H9 (cell line): Measurements from ENCODE around the gene CREB3L4. TPM values are rescaled to one million over a fixed set of nuclear protein-coding genes. Genes with fewer than 3 reads are reported as not detected.

Experiments
- DNase-seq: peaks from one replicate; pipeline ENCODE4 v3.0.0-alpha.2; 2017
- H2AFZ ChIP-seq: one replicate; pipeline ENCODE4 v1.6.1; 2013; ENCODE audit warnings: mild to moderate bottlenecking, low read length, control low read depth, moderate library complexity
- H2AK5ac ChIP-seq: 2 replicates; pipeline ENCODE4 v1.6.1; 2013; ENCODE audit warnings: low read length, control low read depth, mixed read lengths; ENCODE audit not compliant: insufficient read length
- H2BK120ac ChIP-seq: one replicate; pipeline ENCODE4 v1.6.1; 2013; ENCODE audit warnings: low read depth, mild to moderate bottlenecking, low read length, control low read depth, inconsistent platforms; ENCODE audit not compliant: poor library complexity, severe bottlenecking
- H2BK12ac ChIP-seq: 2 replicates; pipeline ENCODE4 v1.6.1; 2013; ENCODE audit warnings: low read length, control low read depth, mixed read lengths, low read depth; ENCODE audit not compliant: insufficient read length
- H2BK15ac ChIP-seq: 2 replicates; pipeline ENCODE4 v1.6.1; 2013; ENCODE audit warnings: low read depth, low read length, control low read depth
- H2BK20ac ChIP-seq: one replicate; pipeline ENCODE4 v1.6.1; 2013; ENCODE audit warnings: low read depth, mild to moderate bottlenecking, low read length, control low read depth, inconsistent platforms; ENCODE audit not compliant: poor library complexity, severe bottlenecking
- H2BK5ac ChIP-seq: 2 replicates; pipeline ENCODE4 v1.6.1; 2013; ENCODE audit warnings: low read length, control low read depth, mixed read lengths; ENCODE audit not compliant: insufficient read length
- H3K14ac ChIP-seq: 2 replicates; pipeline ENCODE4 v1.6.1; 2013; ENCODE audit warnings: low read length, control low read depth; ENCODE audit not compliant: insufficient read depth
- H3K18ac ChIP-seq: 2 replicates; pipeline ENCODE4 v1.6.1; 2013; ENCODE audit warnings: low read depth, mild to moderate bottlenecking, mixed read lengths, low read length, control low read depth; ENCODE audit not compliant: insufficient read length
- H3K23ac ChIP-seq: 2 replicates; pipeline ENCODE4 v1.6.1; 2013; ENCODE audit warnings: low read length, control low read depth, mixed read lengths, low read depth; ENCODE audit not compliant: insufficient read length
- H3K23me2 ChIP-seq: 2 replicates; pipeline ENCODE4 v1.6.1; 2013; ENCODE audit warnings: low read depth, mild to moderate bottlenecking, mixed read lengths, low read length, control low read depth; ENCODE audit not compliant: insufficient read length, poor library complexity, severe bottlenecking
- H3K27ac ChIP-seq: 2 replicates; pipeline ENCODE4 v1.5.1; 2013; ENCODE audit warnings: low read length, control low read depth, mixed read lengths, low read depth; ENCODE audit not compliant: insufficient read length
- H3K27me3 ChIP-seq: 2 replicates; pipeline ENCODE4 v1.6.1; 2013; ENCODE audit warnings: low read length, control low read depth, inconsistent platforms; ENCODE audit not compliant: insufficient read depth
- H3K4ac ChIP-seq: 2 replicates; pipeline ENCODE4 v1.6.1; 2013; ENCODE audit warnings: low read depth, mild to moderate bottlenecking, control low read depth, inconsistent platforms, low read length, moderate library complexity
- H3K4me1 ChIP-seq: 2 replicates; pipeline ENCODE4 v1.6.1; 2013; ENCODE audit warnings: low read length, control low read depth, inconsistent platforms; ENCODE audit not compliant: insufficient read depth
- H3K4me2 ChIP-seq: 2 replicates; pipeline ENCODE4 v1.6.1; 2013; ENCODE audit warnings: low read length, control low read depth, mixed read lengths; ENCODE audit not compliant: insufficient read length, insufficient read depth
- H3K56ac ChIP-seq: 2 replicates; pipeline ENCODE4 v1.6.1; 2013; ENCODE audit warnings: low read depth, mild to moderate bottlenecking, mixed read lengths, low read length, control low read depth; ENCODE audit not compliant: insufficient read length
- H3K79me1 ChIP-seq: 2 replicates; pipeline ENCODE4 v1.6.1; 2013; ENCODE audit warnings: low read depth, mild to moderate bottlenecking, moderate library complexity, low read length, control low read depth, inconsistent platforms; ENCODE audit not compliant: insufficient read depth, poor library complexity, severe bottlenecking
- H3K79me2 ChIP-seq: 2 replicates; pipeline ENCODE4 v1.6.1; 2013; ENCODE audit warnings: low read length, control low read depth, inconsistent platforms; ENCODE audit not compliant: insufficient read depth
- H3K9ac ChIP-seq: 2 replicates; pipeline ENCODE4 v1.6.1; 2013; ENCODE audit warnings: low read length, control low read depth, mixed read lengths; ENCODE audit not compliant: insufficient read length; ENCODE audit errors: extremely low read depth
- H3K9me3 ChIP-seq: one replicate; pipeline ENCODE4 v1.6.1; 2013; ENCODE audit warnings: low read depth, low read length, inconsistent platforms; ENCODE audit not compliant: control insufficient read depth
- H3T11ph ChIP-seq: one replicate; pipeline ENCODE4 v1.6.1; 2013; ENCODE audit warnings: mild to moderate bottlenecking, low read length, control low read depth, inconsistent platforms
- H4K20me1 ChIP-seq: one replicate; pipeline ENCODE4 v1.6.1; 2013; ENCODE audit not compliant: control insufficient read depth, insufficient read length, insufficient read depth
- H4K5ac ChIP-seq: 2 replicates; pipeline ENCODE4 v1.6.1; 2013; ENCODE audit warnings: low read depth, mild to moderate bottlenecking, mixed read lengths, low read length, control low read depth; ENCODE audit not compliant: insufficient read length
- H4K8ac ChIP-seq: replicated peaks from 2 replicates; pipeline ENCODE4 v1.6.1; 2013; ENCODE audit warnings: low read length, control low read depth, mixed read lengths, low read depth; ENCODE audit not compliant: insufficient read length
- H4K91ac ChIP-seq: 2 replicates; pipeline ENCODE4 v1.6.1; 2013; ENCODE audit warnings: low read depth, mild to moderate bottlenecking, moderate library complexity, mixed read lengths, low read length, control low read depth; ENCODE audit not compliant: insufficient read length
- H3K27ac Mint-ChIP-seq, 3 experiments: 2 replicates in 2 of 3; 3 replicates in 1 of 3; pipeline ENCODE4 v1.8.0; 2020 to 2021; ENCODE audit warnings: mixed read lengths in 3 of 3, mild to moderate bottlenecking in 1 of 3, moderate library complexity in 1 of 3
- H3K27me3 Mint-ChIP-seq: 2 replicates; pipeline ENCODE4 v1.8.0; 2021; ENCODE audit warnings: low read depth, mild to moderate bottlenecking, moderate library complexity, mixed read lengths
- H3K36me3 Mint-ChIP-seq, 3 experiments: 2 replicates in 2 of 3; 3 replicates in 1 of 3; pipeline ENCODE4 v1.8.0; 2020 to 2021; ENCODE audit warnings: low read depth in 3 of 3, mixed read lengths in 3 of 3; ENCODE audit not compliant: insufficient read depth in 1 of 3
- H3K4me1 Mint-ChIP-seq, 2 experiments: 2 replicates each; pipeline ENCODE4 v1.8.0; 2020; ENCODE audit warnings: mixed read lengths in 2 of 2
- H3K4me3 Mint-ChIP-seq, 2 experiments: 2 replicates in 1 of 2; 3 replicates in 1 of 2; pipeline ENCODE4 v1.8.0; 2020 to 2021; ENCODE audit warnings: mild to moderate bottlenecking in 2 of 2, mixed read lengths in 2 of 2, moderate library complexity in 1 of 2
- H3K9me3 Mint-ChIP-seq, 2 experiments: 2 replicates in 1 of 2; 3 replicates in 1 of 2; pipeline ENCODE4 v1.8.0; 2020; ENCODE audit warnings: mild to moderate bottlenecking in 2 of 2, mixed read lengths in 2 of 2, moderate library complexity in 1 of 2
- WGBS: extraction: QIAGEN DNeasy Blood & Tissue Kit; methylation state at CpG from one replicate; pipeline ENCODE4 v1.1.7; 2013; ENCODE audit warnings: missing lambda C conversion rate, low lambda C conversion rate, mixed read lengths; ENCODE audit not compliant: insufficient read length; ENCODE audit errors: extremely low coverage; 5-methylcytosine and 5-hydroxymethylcytosine counted together
- microRNA-seq: library from miRNA; unstranded; fragments of <30 nt; microRNA quantifications from one replicate; pipeline ENCODE4, GENCODE V29; 2020; ENCODE audit warnings: borderline microRNAs expressed
- total RNA-seq: library from RNA; stranded (reverse); gene quantifications from 2 replicates; pipeline ENCODE4 v1.2.1, GENCODE V29; 2021
- TF ChIP-seq, protein P1 (sequence below): fragments of 200-600 bp; sonication (generic); conservative IDR thresholded peaks from 3 replicates; pipeline ENCODE4 v1.8.0; 2021; ENCODE audit warnings: antibody characterized with exemption, mild to moderate bottlenecking

CREB3L4 gene
- total RNA-seq, 1 experiment from 2014 or later: 27.6 TPM

DNA sequence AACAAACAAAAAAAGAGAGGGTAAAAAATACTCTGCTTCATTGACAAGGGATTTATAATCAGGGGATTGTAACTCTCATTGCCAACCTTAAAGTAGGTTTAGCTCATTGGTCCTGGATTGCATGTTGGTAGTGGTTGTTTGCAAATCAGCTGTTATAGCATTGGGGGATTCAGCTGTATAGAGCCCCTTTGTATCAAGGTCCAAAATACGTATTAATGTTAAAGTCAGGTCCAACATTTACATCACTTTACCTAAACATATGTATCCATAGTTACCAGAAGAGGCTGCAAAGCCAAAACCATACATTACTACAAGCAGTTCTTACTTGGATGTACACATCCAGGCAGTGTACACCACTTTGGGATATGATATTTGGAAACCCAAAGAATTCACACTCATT, 52.2 kb downstream of the CREB3L4 start:
- Mint-ChIP-seq H3K4me1 (no peaks in the 10 kb centered on the region), H3K36me3 (no peaks in the 10 kb centered on the region), H3K27me3 (no peaks in the 10 kb centered on the region), H3K9me3 (no peaks in the 10 kb centered on the region), H3K27ac (no peak overlapping the region), H3K4me3 (no peak overlapping the region)
- Histone ChIP-seq H4K8ac (no peak overlapping the region), H3K4me1 (no peaks in the 10 kb centered on the region), H2BK12ac (no peak overlapping the region), H2AFZ (no peak overlapping the region), H2BK5ac (no peak overlapping the region), H3K56ac (no peak overlapping the region), H3K79me1 (no peaks in the 10 kb centered on the region), H2BK120ac (no peak overlapping the region), H2AK5ac (no peak overlapping the region), H3K27ac (no peak overlapping the region), H3K27me3 (no peaks in the 10 kb centered on the region), H3T11ph (no peak overlapping the region), H2BK20ac (no peak overlapping the region), H3K9ac (no peak overlapping the region), H4K91ac (no peak overlapping the region), H3K79me2 (no peaks in the 10 kb centered on the region), H3K4me2 (no peak overlapping the region), H3K18ac (no peak overlapping the region), H4K20me1 (no peaks in the 10 kb centered on the region), H3K9me3 (no peaks in the 10 kb centered on the region), H3K23me2 (no peaks in the 10 kb centered on the region), H3K23ac (no peak overlapping the region), H2BK15ac (no peak overlapping the region), H3K14ac (no peak overlapping the region), H4K5ac (no peak overlapping the region), H3K4ac (no peak overlapping the region)
- TF ChIP-seq, protein P1, sequence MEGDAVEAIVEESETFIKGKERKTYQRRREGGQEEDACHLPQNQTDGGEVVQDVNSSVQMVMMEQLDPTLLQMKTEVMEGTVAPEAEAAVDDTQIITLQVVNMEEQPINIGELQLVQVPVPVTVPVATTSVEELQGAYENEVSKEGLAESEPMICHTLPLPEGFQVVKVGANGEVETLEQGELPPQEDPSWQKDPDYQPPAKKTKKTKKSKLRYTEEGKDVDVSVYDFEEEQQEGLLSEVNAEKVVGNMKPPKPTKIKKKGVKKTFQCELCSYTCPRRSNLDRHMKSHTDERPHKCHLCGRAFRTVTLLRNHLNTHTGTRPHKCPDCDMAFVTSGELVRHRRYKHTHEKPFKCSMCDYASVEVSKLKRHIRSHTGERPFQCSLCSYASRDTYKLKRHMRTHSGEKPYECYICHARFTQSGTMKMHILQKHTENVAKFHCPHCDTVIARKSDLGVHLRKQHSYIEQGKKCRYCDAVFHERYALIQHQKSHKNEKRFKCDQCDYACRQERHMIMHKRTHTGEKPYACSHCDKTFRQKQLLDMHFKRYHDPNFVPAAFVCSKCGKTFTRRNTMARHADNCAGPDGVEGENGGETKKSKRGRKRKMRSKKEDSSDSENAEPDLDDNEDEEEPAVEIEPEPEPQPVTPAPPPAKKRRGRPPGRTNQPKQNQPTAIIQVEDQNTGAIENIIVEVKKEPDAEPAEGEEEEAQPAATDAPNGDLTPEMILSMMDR: no peak
- DNase-seq: no peak
- WGBS: no CpG with 5 or more reads among the region's 1 CpG

Small RNA genes lying within 50 kb of the gene (microRNA-seq; reads per million reads assigned to microRNA genes)
- gene MIR6737: 0.35 reads per million

Other genes starting within 250 kb of the CREB3L4 start
- 65.4 and 67.1 TPM in 2 replicates for gene INTS3, start 239.9 kb upstream of the CREB3L4 start, total RNA-seq
- 42.0 and 45.3 TPM in 2 replicates for gene SLC27A3, start 192.5 kb upstream of the CREB3L4 start, total RNA-seq
- gene GATAD2B, start 44.9 kb upstream of the CREB3L4 start, total RNA-seq: 37.0 and 44.1 TPM in 2 replicates
- 82.8 and 84.6 TPM in 2 replicates for gene DENND4B, start 21.2 kb upstream of the CREB3L4 start, total RNA-seq
- 44.7 and 45.7 TPM in 2 replicates for gene CRTC2, start 9.3 kb upstream of the CREB3L4 start, total RNA-seq
- 161 and 170 TPM in 2 replicates for gene SLC39A1, start 4.4 kb upstream of the CREB3L4 start, total RNA-seq
- gene JTB, start 9.8 kb downstream of the CREB3L4 start, total RNA-seq: 85.0 and 85.4 TPM in 2 replicates
- 122 and 130 TPM in 2 replicates for gene RAB13, start 18.4 kb downstream of the CREB3L4 start, total RNA-seq
- 2,196 and 2,321 TPM in 2 replicates for gene RPS27, start 22.9 kb downstream of the CREB3L4 start, total RNA-seq
- gene NUP210L, start 187.2 kb downstream of the CREB3L4 start, total RNA-seq: 0.04 TPM in 1 of 2 replicates, not detected in the other
- gene TPM3, start 224.2 kb downstream of the CREB3L4 start, total RNA-seq: 508 and 513 TPM in 2 replicates
- gene CFAP141, start 238.4 kb downstream of the CREB3L4 start, total RNA-seq: not detected in 2 replicates